HepG2 (cell line): ENCODE data around the gene DOCK9. TPM values are rescaled to one million over a fixed set of nuclear protein-coding genes. Genes with fewer than 3 reads are reported as not detected.

Experiments used
- ATAC-seq: fragments of 200-7000 bp; cut with Tn5 transposase; 3 replicates; pipeline ENCODE4 v1.9.1; 2020; ENCODE audit warnings: mild to moderate bottlenecking, moderate library complexity
- BruUV-seq: library from RNA; stranded (reverse); fragments of 400-500 nt; replicated peaks from 2 replicates; lab custom pipeline; 2021; lab: Mats Ljungman, UMichigan
- CTCF ChIA-PET: fragments of 300-600 bp; formaldehyde crosslinking; extraction: SDS; loops from one replicate; lab custom pipeline; 2021; ENCODE audit warnings: low total read pairs, inconsistent platforms, low intra/inter-chr PET ratio; lab: Yijun Ruan, JAX
- POLR2A ChIA-PET: fragments of 350-600 bp; sonication (Branson Sonifier 250); formaldehyde crosslinking; loops from one replicate; lab custom pipeline; 2020; ENCODE audit warnings: antibody characterized with exemption, inconsistent platforms; lab: Yijun Ruan, JAX
- DNase-seq: peaks from one replicate; pipeline ENCODE4 v3.0.0-alpha.2; 2015; ENCODE audit warnings: low spot score
- FAIRE-seq: peaks from 3 replicates; lab custom pipeline; 2011; peaks lifted over from hg19 to GRCh38; lab: Jason Lieb, UNC
- H2AFZ ChIP-seq: one replicate; pipeline ENCODE4 v1.6.1; 2011; ENCODE audit warnings: low read length, inconsistent platforms
- H3K27ac ChIP-seq: fragments of 300-600 bp; 3 replicates; pipeline ENCODE4 v1.8.0; 2011; ENCODE audit warnings: mixed run types, mild to moderate bottlenecking, mixed read lengths, low read length, inconsistent platforms; ENCODE audit not compliant: insufficient read depth; ENCODE audit errors: extremely low read length
- H3K27me3 ChIP-seq, 2 experiments: fragments of 200-600 bp in 1 of 2; 2 replicates in 1 of 2; 3 replicates in 1 of 2; pipeline versions ENCODE4 v1.6.0 to v1.8.0; 2011; ENCODE audit warnings: low read length in 2 of 2, mild to moderate bottlenecking in 2 of 2, moderate library complexity in 2 of 2, inconsistent platforms in 1 of 2; ENCODE audit not compliant: insufficient read depth in 2 of 2, control insufficient read depth in 1 of 2
- H3K36me3 ChIP-seq, 2 experiments: fragments of 200-600 bp in 1 of 2; replicated peaks in 1 of 2; 2 replicates in 1 of 2; 3 replicates in 1 of 2; pipeline versions ENCODE4 v1.5.1 to v1.8.0; 2011; ENCODE audit warnings: low read length in 2 of 2, inconsistent platforms in 1 of 2; ENCODE audit not compliant: insufficient read depth in 2 of 2, control insufficient read depth in 1 of 2
- H3K4me1 ChIP-seq: 2 replicates; pipeline ENCODE4 v1.5.1; 2012; ENCODE audit warnings: low read length, inconsistent platforms; ENCODE audit not compliant: insufficient read depth
- H3K4me2 ChIP-seq: 2 replicates; pipeline ENCODE4 v1.6.0; 2011; ENCODE audit warnings: low read depth, low read length, inconsistent platforms
- H3K4me3 ChIP-seq, 3 experiments: fragments of 200-600 bp in 1 of 3; sonication (generic), shearing (Covaris generic) in 1 of 3; replicated peaks in 1 of 3; 2 replicates each; pipeline ENCODE4 v1.5.1; 2011 to 2016; ENCODE audit warnings: low read length in 3 of 3, inconsistent platforms in 2 of 3, low read depth in 2 of 3, mild to moderate bottlenecking in 2 of 3, control low read depth in 1 of 3, mixed read lengths in 1 of 3; ENCODE audit not compliant: insufficient read depth in 1 of 3
- H3K79me2 ChIP-seq: one replicate; pipeline ENCODE4 v1.6.1; 2011; ENCODE audit warnings: low read length, inconsistent platforms; ENCODE audit not compliant: insufficient read depth
- H3K9ac ChIP-seq: 2 replicates; pipeline ENCODE4 v1.6.0; 2011; ENCODE audit warnings: mild to moderate bottlenecking, low read depth, low read length, inconsistent platforms; ENCODE audit not compliant: insufficient read depth
- H3K9me3 ChIP-seq: 2 replicates; pipeline ENCODE4 v1.5.1; 2012; ENCODE audit warnings: mild to moderate bottlenecking, low read length
- H4K20me1 ChIP-seq: 2 replicates; pipeline ENCODE4 v1.6.0; 2011; ENCODE audit warnings: inconsistent platforms, mild to moderate bottlenecking, low read length, moderate library complexity; ENCODE audit not compliant: insufficient read depth
- ASH2L ChIP-seq: fragments of 300-600, 200-600 bp; sonication (generic); IDR thresholded peaks from 2 replicates; pipeline ENCODE4 v1.7.0; 2017; ENCODE audit warnings: low read depth, mild to moderate bottlenecking, moderate library complexity, mixed read lengths, low read length; ENCODE audit not compliant: insufficient read length
- BCLAF1 ChIP-seq: fragments of 450-650 bp; IDR thresholded peaks from 2 replicates; pipeline ENCODE4 v1.6.1; 2017; ENCODE audit warnings: mild to moderate bottlenecking
- FIP1L1 ChIP-seq: fragments of 200-400 bp; formaldehyde crosslinking; IDR thresholded peaks from 2 replicates; pipeline ENCODE4 v1.6.1; 2018; ENCODE audit warnings: low read depth, mild to moderate bottlenecking, low read length, moderate library complexity, borderline replicate concordance; ENCODE audit not compliant: insufficient read depth
- HNF4G ChIP-seq, 2 experiments: sonication (generic) in 1 of 2; formaldehyde crosslinking in 1 of 2; IDR thresholded peaks; 2 replicates each; pipeline versions ENCODE4 v1.4.0 to v1.6.1; 2011 to 2020; ENCODE audit warnings: borderline replicate concordance in 2 of 2, low read depth in 2 of 2, mild to moderate bottlenecking in 2 of 2, low read length in 1 of 2, missing genetic modification reagents in 1 of 2, moderate library complexity in 1 of 2
- KDM6A ChIP-seq: IDR thresholded peaks from 2 replicates; pipeline ENCODE4 v1.6.1; 2016; ENCODE audit warnings: low read depth
- LCORL ChIP-seq, 2 experiments: fragments of 450-650 bp in 1 of 2; sonication (generic) in 1 of 2; formaldehyde crosslinking in 1 of 2; IDR thresholded peaks; 2 replicates each; pipeline versions ENCODE4 v1.5.0 to v1.6.1; 2017 to 2020; ENCODE audit warnings: antibody characterized with exemption in 1 of 2, missing genetic modification reagents in 1 of 2
- TARDBP ChIP-seq: sonication (generic); formaldehyde crosslinking; IDR thresholded peaks from 2 replicates; pipeline ENCODE4 v1.8.0; 2022; ENCODE audit warnings: mild to moderate bottlenecking, missing genetic modification reagents
- TEF ChIP-seq: sonication (generic); formaldehyde crosslinking; IDR thresholded peaks from 2 replicates; pipeline ENCODE4 v1.5.0; 2020; ENCODE audit warnings: missing genetic modification reagents
- THRA ChIP-seq: sonication (generic); formaldehyde crosslinking; IDR thresholded peaks from 2 replicates; pipeline ENCODE4 v1.4.0; 2020; ENCODE audit warnings: missing genetic modification reagents, borderline replicate concordance
- U2AF2 ChIP-seq: fragments of 200-400 bp; formaldehyde crosslinking; IDR thresholded peaks from 2 replicates; pipeline ENCODE4 v1.6.1; 2017; ENCODE audit warnings: low read depth, mild to moderate bottlenecking, low read length
- ZMYM2 ChIP-seq: sonication (generic); formaldehyde crosslinking; IDR thresholded peaks from 2 replicates; pipeline ENCODE4 v1.8.0; 2022; ENCODE audit warnings: mild to moderate bottlenecking, missing genetic modification reagents
- ZNF589 ChIP-seq: sonication (generic); formaldehyde crosslinking; conservative IDR thresholded peaks from 2 replicates; pipeline ENCODE4 v1.8.0; 2022; ENCODE audit warnings: mild to moderate bottlenecking, moderate library complexity, missing genetic modification reagents
- ZNF704 ChIP-seq: sonication (generic); formaldehyde crosslinking; IDR thresholded peaks from 2 replicates; pipeline ENCODE4 v1.8.1; 2023; ENCODE audit warnings: mild to moderate bottlenecking, inconsistent platforms, moderate library complexity, missing genetic modification reagents, borderline replicate concordance
- ZNF768 ChIP-seq: sonication (generic); formaldehyde crosslinking; IDR thresholded peaks from 2 replicates; pipeline ENCODE4 v1.4.0; 2020; ENCODE audit warnings: missing genetic modification reagents
- ZNF878 ChIP-seq: sonication (generic); formaldehyde crosslinking; IDR thresholded peaks from 2 replicates; pipeline ENCODE4 v1.8.1; 2023; ENCODE audit warnings: mild to moderate bottlenecking, missing genetic modification reagents, moderate library complexity
- ZSCAN30 ChIP-seq: sonication (generic); formaldehyde crosslinking; IDR thresholded peaks from 2 replicates; pipeline ENCODE4 v1.5.0; 2020; ENCODE audit warnings: mild to moderate bottlenecking, missing genetic modification reagents
- WGBS: methylation state at CpG from one replicate; pipeline ENCODE4 v1.1.6; 2017; ENCODE audit warnings: low lambda C conversion rate; 5-methylcytosine and 5-hydroxymethylcytosine counted together
- in situ Hi-C: cut with HindIII; loops from 2 replicates; pipeline ENCODE4 v1.10.0; 2017; ENCODE audit warnings: low pct_unique_long_range_greater_than_20kb; ENCODE audit not compliant: extremely low pct_ligation_motif_present
- intact Hi-C: fragments of 100-400 bp; cut with micrococcal nuclease; formaldehyde crosslinking; loops from one replicate; pipeline ENCODE4 v1.10.0; 2022; ENCODE audit not compliant: unreplicated experiment
- polyA plus RNA-seq, 8 experiments: library from polyadenylated mRNA; depleted of rRNA in 3 of 8; stranded (reverse) in 7 of 8; unstranded in 1 of 8; fragments of >200 nt; fragmentation: Illumina TruSeq in 4 of 8; extraction: Trizol in 4 of 8; gene quantifications; 2 replicates each; pipeline versions ENCODE4 v1.2.1 to v1.2.3, GENCODE V29; 2011 to 2016; ENCODE audit warnings: low read depth in 4 of 8, missing spikeins in 1 of 8, mixed read lengths in 1 of 8; ENCODE audit not compliant: insufficient read depth in 1 of 8
- total RNA-seq, 5 experiments: library from RNA; depleted of rRNA; stranded (reverse); fragments of >200 nt; fragmentation: Illumina TruSeq; extraction: Trizol; gene quantifications; 2 replicates each; pipeline ENCODE4 v1.2.3, GENCODE V29; 2016; ENCODE audit warnings: low read depth in 1 of 5

Gene DOCK9
- total and polyA plus RNA-seq, 2 of the 13 experiments (the other 11 are each of a cell fraction or from before 2014, with no cell fraction given) = 0.44 to 0.97 TPM

- intact Hi-C loops (no loop called here), in situ Hi-C loops (no loop called here)
- Histone ChIP-seq H3K27me3 (no peaks in the 10 kb centered on the region), H3K4me2 (peak overlapping the region; percentile 59), H3K36me3 (no peaks in the 10 kb centered on the region), H3K79me2 (no peaks in the 10 kb centered on the region), H2AFZ (peak overlapping the region; percentile 90), H3K9me3 (no peaks in the 10 kb centered on the region), H3K9ac (no peak overlapping the region; the same call in 1 of the 2 replicates), H4K20me1 (no peaks in the 10 kb centered on the region), H3K4me3 (0 out of 6 replicates have a peak overlapping the region, but pooled peaks of 1 of the 3 experiments have one; percentile 4), H3K4me1 (peaks cover 27% of the 10 kb centered on the region), H3K27ac (no peak overlapping the region)
- no TSS peak for BruUV-seq
- DNase-seq = peak; percentile 51
- WGBS = 28% methylated on average over 9 of the region's 9 CpGs
- ATAC-seq = peak; percentile 84
- CTCF ChIA-PET = no interaction called here
- FAIRE-seq = peak; percentile 80
- POLR2A ChIA-PET = no interaction called here
- TF ChIP-seq THRA (CRISPR knock-in tag) (no peak), ZSCAN30 (CRISPR knock-in tag) (no peak), ZMYM2 (CRISPR knock-in tag) (no peak), U2AF2 (no peak), ZNF878 (CRISPR knock-in tag) (no peak), ASH2L (no peak), BCLAF1 (no peak), ZNF704 (no peak), FIP1L1 (no peak), HNF4G (IDR thresholded peaks at IDR 0.05; ENCODE audit: borderline replicate concordance, low read depth, low read length) (0 out of 2 replicates have a peak, but pooled peaks have one; percentile 19), HNF4G (CRISPR knock-in tag; IDR thresholded peaks at IDR 0.05; ENCODE audit: borderline replicate concordance, low read depth) (no peak), ZNF768 (CRISPR knock-in tag) (no peak), TARDBP (no peak), LCORL (IDR thresholded peaks at IDR 0.05) (no peak), LCORL (CRISPR knock-in tag; IDR thresholded peaks at IDR 0.05) (no peak), TEF (CRISPR knock-in tag) (no peak), KDM6A (0 out of 2 replicates have a peak, but pooled peaks have one; percentile 21), ZNF589 (no peak)
Measured at GRCh38 chr13:98821372-98822224, 156.3 kb downstream of the DOCK9 start.
